Colonic mucosa (tissue), 4 donors: Measurements from ENCODE around the gene SLC2A10. TPM values are rescaled to one million over a fixed set of nuclear protein-coding genes. Genes with fewer than 3 reads are reported as not detected.

Experiments used
- DNase-seq: peaks from one replicate; pipeline ENCODE4 v3.0.0-alpha.2; 2020
- H3K27ac ChIP-seq: fragments of 200-600 bp; one replicate; pipeline ENCODE4 v1.8.0; 2021
- H3K27me3 ChIP-seq: fragments of 200-600 bp; one replicate; pipeline ENCODE4 v1.8.0; 2021
- H3K36me3 ChIP-seq: fragments of 200-600 bp; one replicate; pipeline ENCODE4 v1.8.0; 2021
- H3K4me1 ChIP-seq: fragments of 200-600 bp; one replicate; pipeline ENCODE4 v1.8.0; 2021; ENCODE audit warnings: mild to moderate bottlenecking
- H3K4me3 ChIP-seq: fragments of 200-600 bp; one replicate; pipeline ENCODE4 v1.8.0; 2021
- H3K9ac ChIP-seq, 2 donors: one replicate each; pipeline ENCODE4 v1.7.0; 2013; ENCODE audit warnings: control low read depth in 2 of 2, low read depth in 2 of 2, low read length in 2 of 2
- H3K9me3 ChIP-seq: fragments of 200-600 bp; one replicate; pipeline ENCODE4 v1.8.0; 2021
- CTCF ChIP-seq: fragments of 200-600 bp; IDR thresholded peaks from one replicate; pipeline ENCODE4 v1.8.0; 2022; ENCODE audit warnings: antibody characterized with exemption, mild to moderate bottlenecking
- intact Hi-C: fragments of 100-400 bp; cut with DNase I; formaldehyde crosslinking; loops from one replicate; pipeline ENCODE4 v1.14.1; 2022
- total RNA-seq, 2 donors: library from RNA; stranded (reverse); fragmentation: NEBNext Ultra II Directional in 1 of 2; extraction: Animal tissue kit (Norgen Biotek cat#: 25700) in 1 of 2; gene quantifications; one replicate each; pipeline ENCODE4 v1.2.1, GENCODE V29; 2021
- donor health status: healthy.
- donor health status: DM: no; HTN: no; CAD: no.
- donor health status: DM: no; HTN: no; CAD: no.

SLC2A10 gene
- total RNA-seq, 2 donors from 2014 or later = 28.3 to 43.6 TPM

DNA sequence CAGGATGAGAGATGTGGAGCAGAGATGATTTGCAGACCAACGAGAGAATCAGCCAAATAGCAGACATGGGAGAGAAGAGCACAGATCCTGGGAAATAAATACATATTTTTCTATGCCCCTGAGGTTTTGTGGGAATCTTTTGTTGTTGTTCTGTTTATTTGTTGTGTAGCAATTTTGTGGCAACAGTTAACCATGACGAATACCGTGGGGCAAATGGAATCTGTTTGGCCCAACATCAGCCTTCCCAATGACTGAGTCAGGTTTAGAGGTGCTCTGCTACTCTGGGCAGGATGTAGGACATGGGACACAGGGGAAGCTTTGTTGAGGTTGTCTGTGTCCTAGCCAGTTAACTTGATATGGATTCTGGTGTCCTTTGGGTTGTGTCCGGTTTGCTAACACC lies 7.9 kb upstream of the SLC2A10 start:
- Histone ChIP-seq H3K9ac (no peak overlapping the region), H3K27me3 (no peaks in the 10 kb centered on the region), H3K4me3 (no peak overlapping the region), H3K4me1 (no peaks in the 10 kb centered on the region), H3K36me3 (no peaks in the 10 kb centered on the region), H3K9me3 (no peaks in the 10 kb centered on the region), H3K27ac (no peak overlapping the region)
- TF ChIP-seq CTCF = no peak
- intact Hi-C loops = no loop called here
- DNase-seq = no peak

DNA sequence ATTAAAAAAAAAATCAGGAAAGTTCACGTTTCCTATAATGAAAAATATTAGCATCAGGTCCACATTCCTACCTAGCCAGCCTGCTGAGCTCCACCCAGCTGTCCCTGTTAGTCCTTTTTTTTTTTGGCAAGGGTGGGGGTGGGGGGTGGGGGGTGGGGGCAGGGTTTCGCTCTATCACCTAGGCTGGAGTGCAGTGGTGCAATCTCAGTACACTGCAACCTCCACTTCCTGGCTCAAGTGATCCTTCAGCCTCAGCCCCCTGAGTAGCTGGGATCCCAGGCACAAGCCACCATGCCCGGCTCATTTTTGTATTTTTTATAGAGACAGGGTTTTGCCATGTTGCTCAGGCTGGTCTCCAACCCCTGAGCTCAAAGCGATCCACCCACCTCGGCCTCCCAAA lies 7.5 kb upstream of the SLC2A10 start:
- no peak for DNase-seq
- Histone ChIP-seq H3K9ac (no peak overlapping the region), H3K36me3 (no peaks in the 10 kb centered on the region), H3K9me3 (no peaks in the 10 kb centered on the region), H3K4me3 (no peak overlapping the region), H3K27me3 (no peaks in the 10 kb centered on the region), H3K27ac (no peak overlapping the region), H3K4me1 (no peaks in the 10 kb centered on the region)
- intact Hi-C loops = no loop called here
- no peak for TF ChIP-seq CTCF

- Histone ChIP-seq H3K27ac (no peak overlapping the region), H3K9ac (no peak overlapping the region), H3K36me3 (no peaks in the 10 kb centered on the region), H3K9me3 (no peaks in the 10 kb centered on the region), H3K4me3 (no peak overlapping the region), H3K4me1 (no peaks in the 10 kb centered on the region), H3K27me3 (no peaks in the 10 kb centered on the region)
- no peak for TF ChIP-seq CTCF
- intact Hi-C loops = no loop called here
- DNase-seq = no peak
These were observed 6.8 kb upstream of the SLC2A10 start for GRCh38 chr20:46702447-46703203.

- no peak for DNase-seq
- intact Hi-C loops = no loop called here
- Histone ChIP-seq H3K4me1 (no peaks in the 10 kb centered on the region), H3K36me3 (no peaks in the 10 kb centered on the region), H3K9ac (no peak overlapping the region), H3K4me3 (no peak overlapping the region), H3K27me3 (no peaks in the 10 kb centered on the region), H3K27ac (no peak overlapping the region), H3K9me3 (no peaks in the 10 kb centered on the region)
- no peak for TF ChIP-seq CTCF
These were observed 6.0 kb upstream of the SLC2A10 start for GRCh38 chr20:46703435-46703834.

GRCh38 chr20:46704714-46705377 lies 4.6 kb upstream of the SLC2A10 start:
- TF ChIP-seq CTCF = no peak
- no peaks in the 10 kb centered on the region for H3K27me3 ChIP-seq

More at GRCh38 chr20:46704714-46705377, 4.6 kb upstream of the SLC2A10 start:
- Histone ChIP-seq H3K4me3 (no peak overlapping the region), H3K27ac (no peak overlapping the region), H3K9me3 (no peaks in the 10 kb centered on the region), H3K36me3 (no peaks in the 10 kb centered on the region), H3K4me1 (no peaks in the 10 kb centered on the region), H3K9ac (no peak overlapping the region)
- intact Hi-C loops = no loop called here
- no peak for DNase-seq
